T-helper 2 cell treated with Interferon-gamma antibody and Interleukin-4, amounts not matched to agents 100 ng/mL and 5 ng/mL, for 36 hours (primary cell): ENCODE measurements around the gene MEGF8. TPM values are rescaled to one million over a fixed set of nuclear protein-coding genes. Genes with fewer than 3 reads are reported as not detected.
"Not testable (repeated sequence)": the region's sequence is repeated elsewhere in the genome, so short reads cannot be mapped to it uniquely, and the experiment has no call there.

Source experiments
- intact Hi-C: fragments of 100-400 bp; cut with micrococcal nuclease; formaldehyde crosslinking; loops from one replicate; pipeline ENCODE4 v1.15.1; 2023
- total RNA-seq: library from RNA; stranded (reverse); gene quantifications from 2 replicates; pipeline ENCODE4 v1.2.3, GENCODE V29; 2022

The MEGF8 gene
- total RNA-seq, 1 donor from 2014 or later, result 5.0 TPM

DNA sequence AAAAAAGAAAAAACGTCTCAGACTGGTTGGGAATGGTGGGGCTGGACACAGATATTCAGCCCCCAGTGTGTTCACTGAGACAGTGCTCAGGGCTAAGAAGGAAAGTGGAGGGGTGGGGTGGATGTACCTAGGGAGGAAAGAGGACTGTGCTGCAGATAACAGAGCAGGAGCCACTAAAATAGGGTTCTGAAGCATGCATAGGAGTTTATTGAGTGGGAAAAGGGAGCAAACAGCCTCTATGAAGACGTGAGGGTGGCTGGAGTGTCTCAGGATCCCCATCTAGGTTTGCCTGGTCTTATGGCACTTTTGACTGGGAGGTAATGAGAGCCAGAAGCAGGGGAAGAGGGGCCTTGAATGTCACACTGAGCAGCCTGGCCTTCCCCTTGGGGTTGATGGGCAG, 3.4 kb downstream of the MEGF8 start:
- intact Hi-C loops, result loop anchor here (5.0 kb wide), 1 partner anchor 68 kb away; no protein-coding TSS in a partner anchor

- intact Hi-C loops, result no loop called here
These were observed 4.8 kb downstream of the MEGF8 start for GRCh38 chr19:42330241-42330711.

DNA sequence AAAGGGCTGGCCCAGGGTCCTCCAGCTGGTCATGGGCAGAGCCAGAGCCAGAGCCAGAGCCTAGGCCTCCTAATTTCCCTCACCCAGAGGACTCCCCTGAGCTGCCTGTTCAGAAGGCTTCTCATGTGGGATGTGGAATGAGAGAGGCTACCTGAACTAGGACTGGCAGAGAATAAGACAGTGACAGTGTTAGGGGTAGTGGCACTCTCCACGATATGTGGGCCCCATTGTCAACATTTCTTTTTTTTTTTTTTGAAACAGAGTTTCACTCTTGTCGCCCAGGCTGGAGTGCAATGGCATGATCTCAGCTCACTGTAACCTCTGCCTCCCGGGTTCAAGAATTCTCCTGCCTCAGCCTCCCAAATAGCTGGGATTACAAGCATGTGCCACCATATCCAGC, 5.9 kb downstream of the MEGF8 start:
- intact Hi-C loops, result not testable (repeated sequence)

DNA sequence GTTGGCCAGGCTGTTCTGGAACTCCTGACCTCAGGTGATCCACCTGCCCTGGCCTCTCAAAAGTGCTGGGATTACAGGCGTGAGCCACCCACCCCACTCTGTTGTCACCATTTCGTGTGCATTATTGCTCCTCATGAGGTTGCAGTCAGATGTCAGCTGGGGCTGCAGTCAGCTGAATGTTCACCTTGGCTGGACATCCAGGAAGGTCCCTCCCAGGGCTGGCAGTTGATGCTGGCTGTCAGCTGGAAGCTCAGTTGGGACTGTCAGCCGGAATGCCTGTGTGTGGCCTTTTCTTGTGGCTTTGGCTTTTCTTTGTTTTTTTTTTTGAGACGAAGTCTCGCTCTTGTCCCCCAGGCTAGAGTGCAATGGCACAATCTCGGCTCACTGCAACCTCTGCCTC, 6.6 kb downstream of the MEGF8 start:
- intact Hi-C loops, result no loop called here

GRCh38 chr19:42333018-42333417, 7.6 kb downstream of the MEGF8 start:
- intact Hi-C loops, result no loop called here

GRCh38 chr19:42333975-42334696, 8.7 kb downstream of the MEGF8 start:
- intact Hi-C loops, result no loop called here

- intact Hi-C loops, result no loop called here
These were observed 9.4 kb downstream of the MEGF8 start for GRCh38 chr19:42334697-42335373.

- intact Hi-C loops, result no loop called here
These were observed 10.0 kb downstream of the MEGF8 start for GRCh38 chr19:42335374-42335936.

DNA sequence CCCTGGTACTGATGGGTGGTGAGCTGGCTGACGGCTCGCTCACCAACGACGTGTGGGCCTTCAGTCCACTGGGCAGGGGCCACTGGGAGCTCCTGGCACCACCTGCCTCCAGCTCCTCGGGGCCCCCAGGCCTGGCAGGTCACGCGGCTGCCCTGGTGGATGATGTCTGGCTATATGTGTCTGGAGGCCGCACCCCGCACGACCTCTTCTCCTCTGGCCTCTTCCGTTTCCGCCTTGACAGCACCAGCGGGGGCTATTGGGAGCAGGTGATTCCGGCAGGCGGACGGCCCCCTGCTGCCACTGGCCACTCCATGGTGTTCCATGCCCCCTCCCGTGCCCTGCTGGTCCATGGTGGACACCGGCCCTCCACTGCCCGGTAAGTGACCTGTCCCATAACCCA, 10.5 kb downstream of the MEGF8 start:
- intact Hi-C loops, result no loop called here

GRCh38 chr19:42339126-42339860, 13.9 kb downstream of the MEGF8 start:
- intact Hi-C loops, result not testable (repeated sequence)

- intact Hi-C loops, result not testable (repeated sequence)
These were observed 14.5 kb downstream of the MEGF8 start for GRCh38 chr19:42339922-42340321.

DNA sequence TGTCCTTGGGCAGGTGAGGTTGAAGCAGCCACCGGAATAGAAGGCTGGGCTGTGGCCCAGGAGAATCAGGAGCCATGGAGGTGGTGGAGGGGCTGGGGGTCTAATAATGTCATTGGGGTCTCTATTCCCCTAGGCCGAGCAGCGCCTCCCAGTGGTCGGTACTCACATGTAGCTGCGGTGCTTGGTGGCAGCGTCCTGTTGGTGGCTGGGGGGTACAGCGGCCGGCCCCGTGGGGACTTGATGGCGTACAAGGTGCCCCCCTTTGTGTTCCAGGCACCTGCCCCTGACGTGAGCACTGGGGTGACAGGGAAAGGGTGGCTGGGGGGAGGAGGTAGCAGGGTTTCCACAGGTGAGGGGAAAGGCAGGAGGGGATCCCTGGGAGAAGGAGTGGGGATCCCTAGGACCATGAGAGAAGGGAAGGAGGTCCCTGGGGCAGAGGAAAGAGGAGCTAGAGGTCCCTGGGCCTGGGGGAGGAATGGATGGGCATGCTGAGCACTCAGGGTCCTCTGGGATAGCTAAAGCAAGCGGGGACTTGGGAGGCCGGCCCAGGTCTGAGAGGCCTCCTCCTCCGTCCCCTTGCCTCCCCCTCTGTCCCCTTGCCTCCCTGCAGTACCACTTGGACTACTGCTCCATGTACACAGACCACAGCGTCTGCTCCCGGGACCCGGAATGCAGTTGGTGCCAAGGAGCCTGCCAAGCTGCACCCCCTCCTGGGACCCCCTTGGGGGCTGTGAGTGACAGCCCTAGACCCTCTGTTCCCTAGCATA, 18.1 kb downstream of the MEGF8 start:
- intact Hi-C loops, result no loop called here

- intact Hi-C loops, result no loop called here
These were observed 19.0 kb downstream of the MEGF8 start for GRCh38 chr19:42344336-42344893.

DNA sequence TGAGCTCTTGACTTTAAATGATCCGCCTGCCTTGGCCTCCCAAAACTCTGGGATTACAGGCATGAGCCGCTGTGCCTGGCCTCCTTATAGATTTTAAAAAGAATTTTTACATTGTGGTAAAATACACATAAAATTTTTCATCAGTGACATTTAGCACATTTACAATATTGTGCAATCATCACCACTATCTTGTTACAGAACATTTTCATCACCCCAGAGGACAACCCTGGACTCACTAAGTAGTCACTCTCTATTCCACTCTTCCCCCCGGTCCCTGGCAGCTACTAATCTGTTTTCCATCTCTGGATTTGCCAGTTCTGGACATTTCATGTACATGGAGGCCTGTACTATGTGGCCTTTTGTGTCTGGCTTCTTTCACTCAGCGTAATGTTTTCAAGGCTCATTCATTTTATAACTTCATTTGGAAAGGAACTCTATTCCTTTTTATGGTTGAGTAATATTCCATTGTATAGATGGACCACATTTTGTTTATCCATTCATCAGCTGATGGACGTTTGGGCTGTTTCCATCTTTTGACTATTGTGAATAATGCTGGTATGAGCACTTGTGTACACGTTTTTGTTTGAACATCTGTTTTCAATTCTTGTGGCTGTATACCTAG, 19.9 kb downstream of the MEGF8 start:
- intact Hi-C loops, result no loop called here

DNA sequence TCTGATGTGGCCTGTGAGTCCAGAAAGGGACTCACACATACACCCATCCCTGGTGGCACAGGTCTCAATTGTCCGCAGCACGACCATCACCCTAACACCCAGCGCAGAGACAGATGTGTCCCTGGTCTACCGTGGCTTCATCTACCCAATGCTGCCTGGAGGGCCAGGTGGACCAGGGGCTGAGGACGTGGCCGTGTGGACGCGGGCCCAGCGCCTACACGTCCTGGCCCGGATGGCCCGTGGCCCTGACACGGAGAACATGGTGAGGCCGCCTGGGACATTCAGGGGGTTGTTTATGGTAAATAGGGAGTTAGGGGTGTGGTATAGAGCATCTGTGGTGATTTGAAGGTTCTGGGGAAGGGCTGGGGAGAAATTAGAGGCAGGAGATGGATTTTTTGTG, 22.8 kb downstream of the MEGF8 start:
- intact Hi-C loops, result no loop called here

DNA sequence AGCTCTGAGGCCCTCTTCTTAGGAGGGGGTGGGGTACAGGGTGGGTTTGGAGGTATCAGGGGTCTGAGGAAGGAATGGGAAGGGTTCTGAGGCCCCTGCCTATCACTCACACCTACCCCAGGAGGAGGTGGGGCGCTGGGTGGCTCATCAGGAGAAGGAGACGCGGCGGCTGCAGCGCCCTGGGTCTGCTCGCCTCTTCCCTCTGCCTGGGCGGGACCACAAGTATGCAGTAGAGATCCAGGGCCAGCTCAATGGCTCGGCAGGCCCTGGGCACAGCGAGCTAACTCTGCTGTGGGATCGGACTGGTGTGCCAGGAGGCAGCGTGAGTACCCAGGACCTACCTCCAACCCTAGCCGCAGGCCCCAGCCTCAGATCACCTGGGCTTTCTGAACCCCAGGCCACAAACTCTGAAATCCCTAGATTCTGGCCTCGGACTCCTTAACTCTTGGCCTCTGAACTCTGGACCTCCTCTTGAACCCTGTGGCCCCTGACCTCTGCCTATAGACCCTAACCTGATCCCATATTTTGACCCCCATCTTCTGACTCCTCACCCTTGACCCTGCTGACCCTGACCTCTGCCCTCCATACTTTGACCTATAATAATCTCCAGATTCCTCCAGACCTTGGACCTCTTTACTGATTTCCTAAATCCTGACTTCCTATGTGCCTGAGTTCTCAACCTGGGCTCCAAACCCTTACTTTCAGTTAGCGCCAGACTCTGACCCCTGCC, 24.1 kb downstream of the MEGF8 start:
- intact Hi-C loops, result no loop called here

DNA sequence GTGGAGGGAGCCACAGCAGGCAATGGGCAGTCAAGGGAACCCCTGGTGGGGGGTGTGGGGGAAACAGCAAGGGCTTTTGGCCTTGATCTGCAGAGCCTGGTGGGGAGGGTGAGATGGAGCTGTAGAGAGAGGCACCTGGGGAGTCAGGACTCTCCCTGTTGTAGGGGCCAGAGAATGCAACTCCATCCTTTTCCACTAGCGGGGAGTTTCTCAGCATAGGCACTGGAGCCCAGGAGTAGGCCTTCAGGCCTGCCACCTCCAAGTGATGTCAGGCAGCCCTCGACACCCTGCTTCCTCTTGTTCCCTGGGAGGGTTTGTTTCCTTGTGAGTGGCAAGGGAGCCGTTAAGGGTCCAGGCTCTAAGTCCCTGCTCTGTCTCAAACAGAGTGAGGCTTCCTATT, 25.0 kb downstream of the MEGF8 start:
- intact Hi-C loops, result no loop called here

GRCh38 chr19:42351079-42351735, 25.8 kb downstream of the MEGF8 start:
- intact Hi-C loops, result no loop called here
